HUES6 (cell line): Measurements from ENCODE around the gene GABRD.

Experiments used
- H3K27ac ChIP-seq: 2 replicates; pipeline ENCODE4 v1.7.0; 2013; ENCODE audit warnings: low read depth, mild to moderate bottlenecking, low read length, inconsistent platforms
- H3K27me3 ChIP-seq: 2 replicates; pipeline ENCODE4 v1.6.1; 2013; ENCODE audit warnings: low read length; ENCODE audit not compliant: control insufficient read depth, insufficient read depth
- H3K36me3 ChIP-seq: 2 replicates; pipeline ENCODE4 v1.6.1; 2013; ENCODE audit warnings: low read length; ENCODE audit not compliant: control insufficient read depth, insufficient read depth
- H3K4me1 ChIP-seq: 2 replicates; pipeline ENCODE4 v1.6.1; 2013; ENCODE audit warnings: low read length; ENCODE audit not compliant: control insufficient read depth, insufficient read depth
- H3K4me3 ChIP-seq: 2 replicates; pipeline ENCODE4 v1.5.1; 2013; ENCODE audit warnings: low read depth, low read length
- H3K9ac ChIP-seq: one replicate; pipeline ENCODE4 v1.6.1; 2013; ENCODE audit warnings: mild to moderate bottlenecking, low read length
- H3K9me3 ChIP-seq: 2 replicates; pipeline ENCODE4 v1.6.1; 2013; ENCODE audit warnings: low read depth, low read length; ENCODE audit not compliant: control insufficient read depth, insufficient read depth

The GABRD gene

DNA sequence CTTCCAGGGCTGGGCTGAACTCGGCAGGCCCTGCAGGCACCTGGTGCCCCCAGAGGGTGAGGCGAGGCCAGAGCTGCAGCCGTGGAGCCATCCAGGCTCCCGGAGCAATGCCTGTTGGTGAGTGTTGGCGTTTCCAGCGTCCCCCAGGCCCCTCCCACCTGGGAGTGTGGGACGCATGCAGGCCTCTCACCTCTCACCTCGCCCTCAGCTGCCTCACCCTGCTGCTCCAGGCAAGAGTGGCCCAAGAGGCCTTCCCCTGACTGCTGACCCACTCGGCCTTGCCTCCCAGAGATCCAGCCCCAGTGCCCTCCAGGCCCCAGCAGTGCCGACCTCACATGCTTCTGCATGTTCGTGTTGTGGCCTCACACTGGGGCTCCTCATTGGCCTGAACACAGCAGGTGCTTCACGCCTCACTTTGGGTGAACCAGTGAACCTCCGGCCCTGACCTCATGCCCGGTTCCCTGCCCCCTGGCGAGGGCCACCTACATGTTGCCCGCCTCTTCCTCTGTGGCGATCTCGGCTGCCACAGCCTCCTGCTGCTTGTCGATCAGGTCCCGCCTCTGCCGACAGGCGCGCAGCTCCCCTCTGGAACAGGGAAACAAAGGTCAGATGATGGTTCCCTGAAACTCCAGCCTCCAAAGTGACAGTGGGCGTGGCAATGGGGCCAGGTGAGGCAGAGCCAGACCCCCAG, 32.5 kb upstream of the GABRD start:
- H3K4me1 ChIP-seq, result no peaks in the 10 kb centered on the region
- H3K4me3 ChIP-seq, result no peak overlapping the region
- no peak overlapping the region for H3K9ac ChIP-seq

DNA sequence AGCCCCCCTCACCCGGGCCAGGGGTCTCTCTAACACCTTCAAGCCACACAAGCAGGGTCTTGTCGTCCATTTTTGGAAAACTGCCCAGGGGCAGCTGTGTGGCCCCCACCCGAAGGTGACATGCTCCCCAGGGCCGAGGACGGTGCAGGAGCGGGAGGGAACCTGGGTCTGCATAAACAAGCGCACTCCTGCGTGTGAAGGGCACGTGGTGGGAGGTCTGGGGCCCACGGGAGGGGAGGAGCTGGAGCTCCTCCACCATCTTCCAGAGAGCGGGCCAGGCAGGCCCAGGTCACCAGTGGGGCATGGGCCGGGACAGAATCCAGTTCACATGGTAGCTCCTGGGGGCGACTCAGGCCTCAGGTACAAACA, 32.0 kb upstream of the GABRD start:
- Histone ChIP-seq H3K27me3 (no peaks in the 10 kb centered on the region), H3K4me3 (no peak overlapping the region), H3K36me3 (no peaks in the 10 kb centered on the region), H3K9ac (no peak overlapping the region), H3K4me1 (no peaks in the 10 kb centered on the region), H3K9me3 (no peaks in the 10 kb centered on the region), H3K27ac (no peak overlapping the region)

More for the DNA sequence above, 32.5 kb upstream of the GABRD start:
- Histone ChIP-seq H3K27ac (no peak overlapping the region), H3K36me3 (no peaks in the 10 kb centered on the region), H3K9me3 (no peaks in the 10 kb centered on the region), H3K27me3 (no peaks in the 10 kb centered on the region)

DNA sequence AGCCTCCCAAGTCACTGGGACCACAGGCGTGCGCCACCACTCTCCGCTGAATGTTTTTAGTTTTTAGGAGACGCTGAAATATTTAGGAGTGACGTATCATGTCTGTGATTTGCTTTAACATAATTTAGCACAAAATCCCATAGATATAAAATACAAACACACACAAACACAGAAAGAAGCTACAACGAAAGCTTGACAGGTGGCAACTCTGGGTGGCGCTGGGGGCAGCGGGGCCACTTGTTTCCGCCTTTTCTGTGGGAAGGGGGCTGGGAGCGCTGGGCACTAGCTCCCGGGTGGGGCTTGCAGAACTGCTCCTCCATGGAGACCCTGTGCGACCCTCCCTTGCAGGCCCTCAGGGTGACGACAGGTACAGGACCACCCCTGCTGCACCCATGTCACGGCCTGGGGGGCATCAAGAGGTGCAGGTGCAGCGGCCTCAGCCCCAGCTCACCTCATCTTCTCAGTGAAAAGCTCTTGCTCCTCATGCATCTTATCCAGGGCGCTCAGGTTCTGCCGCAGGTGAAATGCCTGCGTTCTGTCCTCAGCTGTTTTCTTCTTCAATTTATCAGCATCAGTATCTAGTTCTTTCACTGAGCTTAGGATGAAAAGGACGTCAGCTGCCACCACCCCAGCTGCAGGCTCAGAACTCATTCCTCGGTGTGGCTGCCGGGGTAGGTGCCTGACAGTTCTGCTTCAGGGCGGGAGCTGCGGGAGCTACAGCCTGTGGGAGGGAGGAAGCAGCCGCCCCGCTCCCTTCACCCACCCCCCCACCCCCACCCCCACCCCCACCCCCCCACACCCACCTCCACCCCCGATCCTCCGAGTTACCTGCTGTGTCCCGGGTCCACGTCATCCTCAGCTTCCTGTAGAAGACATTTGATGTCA, 30.8 kb upstream of the GABRD start:
- H3K9ac ChIP-seq, result no peak overlapping the region

DNA sequence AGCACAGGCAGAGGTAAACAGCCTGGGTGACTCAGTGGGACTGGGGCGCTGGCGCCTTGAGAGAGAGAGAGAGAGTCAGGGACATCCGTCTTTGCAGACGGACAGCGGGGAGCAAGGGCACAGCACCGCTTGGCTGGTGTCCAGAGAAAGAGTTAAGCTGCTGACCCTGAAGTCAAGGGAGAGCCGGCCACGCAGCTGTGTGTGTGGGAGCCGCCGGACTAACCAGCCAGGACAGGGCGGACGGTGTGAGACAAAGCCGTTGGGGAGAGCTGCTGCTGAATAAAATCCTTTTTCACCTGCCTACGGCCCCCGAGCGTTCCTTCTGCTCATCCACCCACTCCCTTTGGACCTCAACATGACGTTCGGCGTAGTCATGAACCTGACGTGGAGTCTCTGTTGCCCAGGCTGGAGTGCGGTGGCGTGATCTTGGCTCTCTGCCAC, 30.0 kb upstream of the GABRD start:
- no peaks in the 10 kb centered on the region for H3K4me1 ChIP-seq
- H3K36me3 ChIP-seq, result no peaks in the 10 kb centered on the region
- no peaks in the 10 kb centered on the region for H3K9me3 ChIP-seq

More for the DNA sequence above, 30.8 kb upstream of the GABRD start:
- H3K27ac ChIP-seq, result no peak overlapping the region
- no peaks in the 10 kb centered on the region for H3K4me1 ChIP-seq
- H3K4me3 ChIP-seq, result no peak overlapping the region
- no peaks in the 10 kb centered on the region for H3K36me3 ChIP-seq
- H3K27me3 ChIP-seq, result no peaks in the 10 kb centered on the region
- no peaks in the 10 kb centered on the region for H3K9me3 ChIP-seq

DNA sequence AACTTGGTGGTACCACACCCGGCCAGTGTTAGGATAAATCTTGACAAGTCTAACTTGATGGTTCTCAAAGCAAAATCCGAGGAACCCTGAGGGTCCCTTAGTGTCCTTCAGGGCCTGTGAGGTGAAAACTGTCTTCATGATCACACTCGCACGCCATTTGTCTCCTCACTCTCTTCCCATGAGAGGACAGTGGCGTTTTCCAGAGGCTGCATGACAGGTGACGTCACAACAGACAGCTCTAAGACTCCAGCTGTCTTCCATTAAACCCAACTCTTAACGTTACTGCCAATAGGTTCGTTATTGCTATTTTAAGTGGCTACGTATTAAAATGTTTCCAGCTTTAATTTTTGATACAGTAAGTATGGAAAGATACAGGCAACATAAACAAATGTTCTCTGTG, 29.4 kb upstream of the GABRD start:
- H3K27me3 ChIP-seq, result no peaks in the 10 kb centered on the region
- H3K36me3 ChIP-seq, result no peaks in the 10 kb centered on the region
- no peaks in the 10 kb centered on the region for H3K4me1 ChIP-seq
- H3K9ac ChIP-seq, result no peak overlapping the region
- H3K4me3 ChIP-seq, result no peak overlapping the region
- no peaks in the 10 kb centered on the region for H3K9me3 ChIP-seq
- no peak overlapping the region for H3K27ac ChIP-seq

More for the DNA sequence above, 30.0 kb upstream of the GABRD start:
- Histone ChIP-seq H3K27ac (no peak overlapping the region), H3K4me3 (no peak overlapping the region), H3K9ac (no peak overlapping the region), H3K27me3 (no peaks in the 10 kb centered on the region)

DNA sequence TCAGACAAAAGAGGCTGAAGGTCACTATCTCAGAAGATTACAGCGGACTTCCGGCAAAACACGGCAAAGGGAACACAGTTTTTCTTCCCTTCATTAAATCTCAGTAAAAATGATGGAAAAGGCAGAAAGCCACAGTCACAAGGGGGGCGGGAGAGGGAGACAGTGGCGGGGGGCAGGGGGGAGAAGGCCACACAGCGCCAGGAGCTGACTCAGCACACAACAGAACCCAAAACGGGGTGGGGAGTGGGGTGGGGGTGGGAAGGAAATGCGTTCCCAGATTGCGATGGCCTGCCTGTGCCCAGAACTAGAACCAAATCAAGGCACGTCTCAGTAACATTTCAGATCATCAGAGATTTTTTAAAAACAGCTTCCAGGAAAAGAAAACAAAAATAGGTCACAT, 28.9 kb upstream of the GABRD start:
- Histone ChIP-seq H3K9ac (no peak overlapping the region), H3K9me3 (no peaks in the 10 kb centered on the region), H3K27ac (no peak overlapping the region), H3K36me3 (no peaks in the 10 kb centered on the region), H3K27me3 (no peaks in the 10 kb centered on the region), H3K4me1 (no peaks in the 10 kb centered on the region), H3K4me3 (no peak overlapping the region)

GRCh38 chr1:1994536-1994935, 24.6 kb upstream of the GABRD start:
- no peak overlapping the region for H3K27ac ChIP-seq

DNA sequence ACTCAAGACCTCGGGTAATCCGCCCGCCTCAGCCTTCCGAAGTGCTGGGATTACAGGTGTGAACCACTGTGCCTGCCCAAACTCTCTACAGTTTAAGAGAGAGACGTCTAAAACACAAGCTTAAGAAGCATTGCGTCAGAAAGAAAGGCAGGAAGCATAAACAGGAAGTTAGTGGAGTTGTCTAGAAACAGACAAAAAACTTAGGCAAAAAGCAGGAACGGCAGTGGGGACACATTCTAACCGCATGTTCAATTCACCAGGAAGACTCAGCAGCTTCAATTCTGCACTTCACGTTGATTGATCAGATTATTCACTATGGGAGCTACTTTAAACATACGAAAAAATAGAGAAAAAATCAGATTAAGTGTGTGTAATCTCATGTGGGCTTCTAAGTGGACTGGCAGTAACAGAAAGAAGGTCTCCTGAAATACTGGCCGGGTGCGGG, 22.9 kb upstream of the GABRD start:
- H3K4me3 ChIP-seq, result no peak overlapping the region
- no peaks in the 10 kb centered on the region for H3K9me3 ChIP-seq
- H3K36me3 ChIP-seq, result no peaks in the 10 kb centered on the region
- no peaks in the 10 kb centered on the region for H3K27me3 ChIP-seq
- no peak overlapping the region for H3K27ac ChIP-seq
- H3K4me1 ChIP-seq, result no peaks in the 10 kb centered on the region
- H3K9ac ChIP-seq, result no peak overlapping the region

More at GRCh38 chr1:1994536-1994935, 24.6 kb upstream of the GABRD start:
- no peaks in the 10 kb centered on the region for H3K36me3 ChIP-seq
- no peaks in the 10 kb centered on the region for H3K27me3 ChIP-seq
- no peak overlapping the region for H3K4me3 ChIP-seq
- H3K9ac ChIP-seq, result no peak overlapping the region
- H3K9me3 ChIP-seq, result no peaks in the 10 kb centered on the region
- no peaks in the 10 kb centered on the region for H3K4me1 ChIP-seq

- Histone ChIP-seq H3K27ac (no peak overlapping the region), H3K9me3 (no peaks in the 10 kb centered on the region), H3K4me1 (no peaks in the 10 kb centered on the region), H3K27me3 (no peaks in the 10 kb centered on the region), H3K36me3 (no peaks in the 10 kb centered on the region), H3K9ac (no peak overlapping the region), H3K4me3 (no peak overlapping the region)
Observed at GRCh38 chr1:1997576-1997975, 21.6 kb upstream of the GABRD start.

DNA sequence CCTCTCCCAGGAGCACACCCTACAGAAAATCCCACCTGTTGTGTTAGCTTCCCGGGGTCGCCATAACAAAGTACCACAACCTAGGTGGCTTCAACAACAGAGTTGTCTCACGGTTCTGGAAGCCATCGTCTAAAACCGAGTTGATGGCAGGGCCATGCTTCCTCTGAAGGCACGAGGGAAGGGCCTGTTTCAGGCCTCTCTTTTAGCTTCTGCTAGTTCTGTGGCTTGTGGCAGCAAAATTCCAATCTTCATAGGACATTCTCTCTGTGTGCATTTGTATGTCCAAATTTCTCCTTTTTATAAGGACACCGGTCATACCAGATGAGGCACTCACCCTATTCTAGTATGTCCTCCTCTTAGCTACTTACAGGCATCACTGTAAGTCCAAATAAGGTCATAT, 18.7 kb upstream of the GABRD start:
- H3K4me1 ChIP-seq, result peaks cover 8% of the 10 kb centered on the region; the same call in 1 of the 2 replicates
- H3K27me3 ChIP-seq, result no peaks in the 10 kb centered on the region
- H3K4me3 ChIP-seq, result no peak overlapping the region
- H3K9ac ChIP-seq, result no peak overlapping the region
- H3K36me3 ChIP-seq, result no peaks in the 10 kb centered on the region
- no peaks in the 10 kb centered on the region for H3K9me3 ChIP-seq
- no peak overlapping the region for H3K27ac ChIP-seq

DNA sequence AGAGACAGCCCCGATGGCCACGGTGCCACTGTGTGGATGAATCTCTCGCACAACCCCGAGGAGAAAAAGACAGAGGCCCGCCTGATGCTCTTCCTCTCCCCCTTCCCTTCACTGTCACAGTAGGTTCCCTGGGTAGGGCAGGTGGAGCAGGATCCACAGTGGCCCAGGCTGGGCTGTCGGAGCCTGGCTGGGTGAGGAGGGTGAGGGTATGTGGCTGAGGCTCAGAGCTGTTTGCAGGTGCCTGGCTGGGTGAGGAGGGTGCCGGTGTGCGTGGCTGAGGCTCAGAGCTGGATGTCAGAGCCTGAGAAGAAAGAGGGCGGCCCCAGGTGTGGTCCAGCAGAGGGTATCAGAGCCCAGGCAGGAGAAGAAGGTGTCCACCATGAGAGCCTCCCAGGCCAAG, 18.3 kb upstream of the GABRD start:
- Histone ChIP-seq H3K9me3 (no peaks in the 10 kb centered on the region), H3K9ac (no peak overlapping the region), H3K4me1 (peaks cover 8% of the 10 kb centered on the region; the same call in 1 of the 2 replicates), H3K36me3 (no peaks in the 10 kb centered on the region), H3K4me3 (no peak overlapping the region), H3K27me3 (no peaks in the 10 kb centered on the region), H3K27ac (no peak overlapping the region)
